Mucosa of rectum (tissue), 2 donors: ENCODE results near the gene RNASEH2A.

Experiments
- H3K27ac ChIP-seq, 2 donors: one replicate each; pipeline ENCODE4 v1.7.0; 2013; ENCODE audit warnings: inconsistent platforms in 2 of 2, low read depth in 2 of 2, low read length in 2 of 2
- H3K27me3 ChIP-seq, 2 donors: one replicate each; pipeline ENCODE4 v1.7.0; 2013; ENCODE audit warnings: low read length in 2 of 2; ENCODE audit not compliant: control insufficient read depth in 2 of 2, insufficient read depth in 2 of 2
- H3K36me3 ChIP-seq, 2 donors: one replicate each; pipeline ENCODE4 v1.7.0; 2013; ENCODE audit warnings: low read length in 2 of 2; ENCODE audit not compliant: control insufficient read depth in 2 of 2, insufficient read depth in 2 of 2
- H3K4me1 ChIP-seq, 2 donors: one replicate each; pipeline ENCODE4 v1.7.0; 2013; ENCODE audit warnings: low read length in 2 of 2, mild to moderate bottlenecking in 1 of 2; ENCODE audit not compliant: control insufficient read depth in 2 of 2, insufficient read depth in 2 of 2
- H3K4me3 ChIP-seq, 2 donors: one replicate each; pipeline ENCODE4 v1.7.0; 2013; ENCODE audit warnings: low read length in 2 of 2
- H3K9ac ChIP-seq, 2 donors: one replicate each; pipeline ENCODE4 v1.7.0; 2013; ENCODE audit warnings: low read length in 2 of 2, low read depth in 1 of 2, mild to moderate bottlenecking in 1 of 2
- H3K9me3 ChIP-seq, 2 donors: one replicate each; pipeline ENCODE4 v1.7.0; 2013; ENCODE audit warnings: low read length in 2 of 2; ENCODE audit not compliant: control insufficient read depth in 2 of 2
- donor health status: healthy.
- donor health status: Normal muscosa, but diverticular disease.

RNASEH2A gene

DNA sequence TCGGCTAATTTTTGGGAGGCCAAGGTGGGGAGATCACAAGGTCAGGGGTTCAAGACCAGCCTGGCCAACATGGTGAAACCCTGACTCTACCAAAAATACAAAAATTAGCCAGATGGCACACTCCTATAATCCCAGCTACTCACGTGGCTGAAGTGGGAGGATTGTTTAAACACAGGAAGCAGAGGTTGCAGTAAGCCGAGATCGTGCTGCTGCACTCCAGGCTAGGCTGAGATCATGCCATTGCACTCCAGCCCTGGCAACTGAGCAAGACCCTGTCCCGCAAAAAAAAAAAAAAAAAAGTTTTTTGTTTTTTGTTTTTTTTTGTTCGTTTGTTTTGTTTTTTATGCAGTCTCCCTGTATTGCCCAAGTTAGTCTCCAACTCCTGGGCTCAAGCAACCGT lies 53.2 kb downstream of the RNASEH2A start:
- H3K27me3 ChIP-seq, result no peaks in the 10 kb centered on the region
- H3K27ac ChIP-seq, result no peak overlapping the region
- H3K9me3 ChIP-seq, result no peaks in the 10 kb centered on the region
- no peak overlapping the region for H3K9ac ChIP-seq
- H3K36me3 ChIP-seq, result no peaks in the 10 kb centered on the region
- H3K4me3 ChIP-seq, result no peak overlapping the region
- H3K4me1 ChIP-seq, result no peaks in the 10 kb centered on the region
